RPMI7951 (cell line): ENCODE results near the gene PTPRJ. TPM values are rescaled to one million over a fixed set of nuclear protein-coding genes. Genes with fewer than 3 reads are reported as not detected.

ENCODE experiments used
- total RNA-seq: library from RNA; depleted of rRNA; stranded (reverse); fragments of >200 nt; shearing (Covaris generic); gene quantifications from 2 replicates; pipeline ENCODE4 v1.2.3, GENCODE V29; 2014; rRNA removed

The PTPRJ gene
- total RNA-seq, 1 experiment from 2014 or later: 13.6 TPM

Other genes with a start within 250 kb of the PTPRJ start
- 24.0 and 27.0 TPM in 2 replicates for gene FNBP4, start 213.2 kb upstream of the PTPRJ start, total RNA-seq
- gene NUP160, start 132.2 kb upstream of the PTPRJ start, total RNA-seq: 27.1 and 27.4 TPM in 2 replicates
- not detected in 2 replicates for gene OR4B1, start 236.3 kb downstream of the PTPRJ start, total RNA-seq